Uterus (tissue), 4 donors: ENCODE measurements around the gene CHST11. TPM values are rescaled to one million over a fixed set of nuclear protein-coding genes. Genes with fewer than 3 reads are reported as not detected.

ENCODE experiments used
- DNase-seq, 2 donors: peaks; one replicate each; pipeline ENCODE4 v3.0.0-alpha.2; 2019 to 2020
- H3K27ac ChIP-seq, 2 donors: fragments of 200-600 bp; sonication (generic); 1 replicate in 1 of 2; 2 replicates in 1 of 2; pipeline ENCODE4 v1.5.1; 2016 to 2018
- H3K27me3 ChIP-seq, 2 donors: fragments of 200-600 bp; sonication (generic); one replicate each; pipeline ENCODE4 v1.5.1; 2018 to 2019; ENCODE audit warnings: control low read depth in 1 of 2
- H3K36me3 ChIP-seq, 2 donors: fragments of 200-600 bp; sonication (generic); one replicate each; pipeline ENCODE4 v1.5.1; 2019; ENCODE audit warnings: control low read depth in 1 of 2
- H3K4me1 ChIP-seq, 2 donors: fragments of 200-600 bp; sonication (generic); one replicate each; pipeline ENCODE4 v1.5.1; 2018 to 2019; ENCODE audit warnings: control low read depth in 1 of 2
- H3K4me3 ChIP-seq, 2 donors: fragments of 200-600 bp; sonication (generic); 1 replicate in 1 of 2; 2 replicates in 1 of 2; pipeline ENCODE4 v1.5.1; 2018 to 2019; ENCODE audit warnings: mild to moderate bottlenecking in 1 of 2
- H3K9me3 ChIP-seq, 2 donors: fragments of 200-600 bp; sonication (generic); one replicate each; pipeline ENCODE4 v1.5.1; 2019; ENCODE audit warnings: control low read depth in 1 of 2
- POLR2A ChIP-seq, 2 donors: fragments of 450-650 bp; IDR thresholded peaks; one replicate each; pipeline ENCODE4 v1.6.1; 2016; ENCODE audit warnings: antibody characterized with exemption in 2 of 2, mild to moderate bottlenecking in 1 of 2, moderate library complexity in 1 of 2
- intact Hi-C: fragments of 100-400 bp; cut with DNase I; formaldehyde crosslinking; loops from one replicate; pipeline ENCODE4 v1.15.1; 2023; ENCODE audit warnings: low total_unique reads
- total RNA-seq, 4 donors: library from RNA; depleted of rRNA in 3 of 4; stranded (reverse); fragments of >200 nt in 3 of 4; gene quantifications; one replicate each; pipeline versions ENCODE4 v1.1.0 to v1.2.4, GENCODE V29; 2014 to 2023
- TF ChIP-seq, protein P1 (sequence below), 4 experiments: fragments of 200-600 bp in 2 of 4; fragments of 450-650 bp in 2 of 4; sonication (generic) in 2 of 4; IDR thresholded peaks; one replicate each; pipeline ENCODE4 v1.5.1; 2016 to 2019; ENCODE audit warnings: antibody characterized with exemption in 4 of 4, mild to moderate bottlenecking in 2 of 4, moderate library complexity in 1 of 4
- donor health status: DM: yes; HTN: yes; CAD: no.

CHST11 gene
- total RNA-seq, 4 donors from 2014 or later, result 21.0 to 82.1 (median 58.7) TPM

DNA sequence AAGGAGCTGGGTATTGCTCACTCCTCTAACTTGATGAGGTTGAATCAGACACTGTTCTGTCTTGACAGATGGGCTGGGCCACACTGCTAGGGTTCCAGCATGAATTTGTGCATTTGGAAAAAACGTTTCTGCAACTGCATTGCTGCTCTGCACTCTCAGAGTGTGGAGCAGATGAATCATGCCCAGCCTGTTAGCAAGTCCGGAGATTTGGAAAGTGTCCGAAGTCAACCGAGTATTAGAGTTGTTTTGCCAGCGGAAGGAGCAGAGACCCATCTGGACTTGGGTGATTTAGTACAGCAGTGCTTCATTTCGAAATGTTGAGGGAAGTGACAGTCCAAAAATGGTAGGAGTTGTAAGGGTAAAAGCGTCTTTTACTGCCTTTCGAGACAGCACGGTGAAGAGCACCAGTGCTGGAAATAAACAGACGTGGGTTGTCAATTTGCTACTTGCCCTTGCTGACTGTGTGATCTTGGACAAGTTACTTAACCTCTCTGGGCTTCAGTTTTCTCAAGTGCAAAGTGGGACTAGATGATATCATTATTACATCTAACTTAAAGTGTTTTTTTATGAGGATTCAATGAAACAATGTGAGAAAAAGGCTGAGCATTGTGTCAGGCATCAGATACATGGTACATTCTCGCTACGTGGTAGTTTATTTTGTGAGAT lies 139.5 kb downstream of the CHST11 start:
- intact Hi-C loops, result no loop called here
- no peaks in the 10 kb centered on the region for H3K36me3 ChIP-seq

DNA sequence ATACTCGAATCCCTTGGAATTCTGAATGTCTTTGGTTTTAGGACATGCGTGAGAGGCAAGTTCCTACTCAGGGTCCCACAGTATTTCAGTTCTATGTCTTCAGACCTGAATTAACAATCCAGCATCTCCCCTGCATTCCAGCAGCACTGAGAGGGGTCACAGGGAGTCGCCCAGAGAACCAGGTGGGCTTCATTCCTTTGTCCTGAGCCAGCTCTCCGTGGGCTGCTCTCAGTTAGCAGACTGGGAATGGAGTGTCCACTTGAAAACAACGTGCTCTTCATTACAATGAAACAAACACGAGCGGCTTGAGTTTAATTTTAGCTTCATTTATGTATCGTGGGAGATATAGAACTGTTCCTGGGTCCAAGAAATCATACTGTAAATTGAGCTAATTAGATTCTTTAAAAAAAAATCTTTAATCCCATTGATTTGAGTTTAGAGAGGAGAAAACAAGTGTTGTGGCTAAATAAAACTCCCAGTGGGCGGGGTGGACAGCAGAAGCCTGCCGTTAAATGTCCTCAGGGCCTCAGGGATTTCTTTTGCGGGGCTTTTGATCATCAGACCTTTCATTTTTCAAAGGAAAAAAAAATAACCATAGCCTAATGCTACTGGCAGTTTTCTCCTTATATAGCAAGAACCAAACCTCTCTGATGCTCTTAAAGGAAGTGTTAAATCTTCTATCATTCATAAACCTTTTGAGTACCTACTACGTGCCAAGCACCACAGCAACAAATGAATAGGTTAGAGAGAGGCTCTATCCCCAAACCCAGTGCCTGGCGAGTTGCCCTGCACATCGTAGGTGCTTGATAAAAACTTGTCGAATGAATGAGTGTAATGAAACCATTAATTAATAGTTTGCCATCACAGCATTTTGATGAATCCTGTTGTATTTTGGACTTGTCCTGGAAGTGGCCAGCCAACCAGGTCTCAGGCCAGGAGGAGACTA lies 140.4 kb downstream of the CHST11 start:
- H3K9me3 ChIP-seq, result no peaks in the 10 kb centered on the region
- intact Hi-C loops, result no loop called here

More for the DNA sequence above, 139.5 kb downstream of the CHST11 start:
- no peak overlapping the region for H3K4me3 ChIP-seq
- H3K27ac ChIP-seq, result peak overlapping the region; percentile 70 to 74
- H3K4me1 ChIP-seq, result peaks cover 11 to 18% of the 10 kb centered on the region in 2 donors
- H3K9me3 ChIP-seq, result no peaks in the 10 kb centered on the region
- TF ChIP-seq POLR2A (IDR thresholded peaks at IDR 0.05), result no peak
- TF ChIP-seq, protein P1, sequence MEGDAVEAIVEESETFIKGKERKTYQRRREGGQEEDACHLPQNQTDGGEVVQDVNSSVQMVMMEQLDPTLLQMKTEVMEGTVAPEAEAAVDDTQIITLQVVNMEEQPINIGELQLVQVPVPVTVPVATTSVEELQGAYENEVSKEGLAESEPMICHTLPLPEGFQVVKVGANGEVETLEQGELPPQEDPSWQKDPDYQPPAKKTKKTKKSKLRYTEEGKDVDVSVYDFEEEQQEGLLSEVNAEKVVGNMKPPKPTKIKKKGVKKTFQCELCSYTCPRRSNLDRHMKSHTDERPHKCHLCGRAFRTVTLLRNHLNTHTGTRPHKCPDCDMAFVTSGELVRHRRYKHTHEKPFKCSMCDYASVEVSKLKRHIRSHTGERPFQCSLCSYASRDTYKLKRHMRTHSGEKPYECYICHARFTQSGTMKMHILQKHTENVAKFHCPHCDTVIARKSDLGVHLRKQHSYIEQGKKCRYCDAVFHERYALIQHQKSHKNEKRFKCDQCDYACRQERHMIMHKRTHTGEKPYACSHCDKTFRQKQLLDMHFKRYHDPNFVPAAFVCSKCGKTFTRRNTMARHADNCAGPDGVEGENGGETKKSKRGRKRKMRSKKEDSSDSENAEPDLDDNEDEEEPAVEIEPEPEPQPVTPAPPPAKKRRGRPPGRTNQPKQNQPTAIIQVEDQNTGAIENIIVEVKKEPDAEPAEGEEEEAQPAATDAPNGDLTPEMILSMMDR (IDR thresholded peaks at IDR 0.05), result no peak
- H3K27me3 ChIP-seq, result no peaks in the 10 kb centered on the region
- peak; percentile 68 to 87 for DNase-seq

DNA sequence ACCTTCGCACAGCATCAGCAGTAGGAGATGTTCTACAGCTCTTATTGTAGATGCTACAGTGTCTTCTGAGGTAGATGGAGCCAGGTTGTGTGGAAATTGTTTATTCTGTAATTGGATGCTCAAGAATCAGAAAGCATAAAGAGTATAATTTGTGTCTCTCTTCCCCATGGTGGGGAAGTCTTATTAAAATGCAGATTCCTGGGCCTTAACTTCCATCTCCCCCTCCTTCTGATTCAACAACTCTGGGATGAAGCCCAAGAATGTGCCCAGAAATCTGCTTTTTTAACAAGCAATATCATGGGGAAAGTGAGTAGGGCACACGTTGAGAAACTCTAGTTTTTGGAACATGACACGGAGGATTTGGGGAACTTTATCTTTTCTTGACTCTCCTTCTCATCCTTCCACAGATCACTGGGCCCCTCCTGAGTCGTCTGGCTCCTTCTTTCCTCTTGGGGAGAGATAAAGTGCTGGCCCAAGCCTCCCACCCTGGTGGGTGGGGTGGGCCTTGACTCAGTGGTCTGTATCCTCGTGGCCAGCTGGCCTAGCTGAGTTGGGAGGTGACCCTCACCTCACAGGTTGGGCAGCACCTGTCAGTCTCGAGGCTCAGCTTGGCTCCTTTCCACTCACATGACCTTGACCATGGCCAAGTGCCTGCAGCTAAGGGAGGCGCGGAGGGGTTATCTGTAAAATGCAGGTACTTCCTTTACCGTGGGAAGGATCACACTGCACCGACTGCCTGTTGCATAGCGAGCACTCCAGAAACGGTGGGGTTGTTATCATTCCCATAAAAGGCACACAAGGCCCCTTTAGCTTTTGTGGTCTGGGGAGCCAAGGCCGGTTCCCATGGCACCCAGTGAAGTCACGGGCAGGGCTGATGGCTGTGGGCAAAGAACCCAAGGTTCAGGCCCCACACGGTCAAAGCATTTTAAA lies 141.9 kb downstream of the CHST11 start:
- intact Hi-C loops, result no loop called here
- H3K4me3 ChIP-seq, result no peak overlapping the region
- H3K36me3 ChIP-seq, result no peaks in the 10 kb centered on the region
- no peaks in the 10 kb centered on the region for H3K27me3 ChIP-seq
- peak overlapping the region; percentile 70 to 74 for H3K27ac ChIP-seq
- TF ChIP-seq POLR2A (IDR thresholded peaks at IDR 0.05), result no peak
- TF ChIP-seq, protein P1 (IDR thresholded peaks at IDR 0.05), result no peak
- peaks cover 14 to 18% of the 10 kb centered on the region in 2 donors for H3K4me1 ChIP-seq
- DNase-seq, result no peak
- H3K9me3 ChIP-seq, result no peaks in the 10 kb centered on the region

More for the DNA sequence above, 140.4 kb downstream of the CHST11 start:
- TF ChIP-seq, protein P1 (IDR thresholded peaks at IDR 0.05), result no peak
- TF ChIP-seq POLR2A (IDR thresholded peaks at IDR 0.05), result no peak
- Histone ChIP-seq H3K27me3 (no peaks in the 10 kb centered on the region), H3K4me3 (no peak overlapping the region), H3K27ac (peak overlapping the region; percentile 70 to 74), H3K4me1 (peaks cover 11 to 18% of the 10 kb centered on the region in 2 donors), H3K36me3 (no peaks in the 10 kb centered on the region)
- no peak for DNase-seq

DNA sequence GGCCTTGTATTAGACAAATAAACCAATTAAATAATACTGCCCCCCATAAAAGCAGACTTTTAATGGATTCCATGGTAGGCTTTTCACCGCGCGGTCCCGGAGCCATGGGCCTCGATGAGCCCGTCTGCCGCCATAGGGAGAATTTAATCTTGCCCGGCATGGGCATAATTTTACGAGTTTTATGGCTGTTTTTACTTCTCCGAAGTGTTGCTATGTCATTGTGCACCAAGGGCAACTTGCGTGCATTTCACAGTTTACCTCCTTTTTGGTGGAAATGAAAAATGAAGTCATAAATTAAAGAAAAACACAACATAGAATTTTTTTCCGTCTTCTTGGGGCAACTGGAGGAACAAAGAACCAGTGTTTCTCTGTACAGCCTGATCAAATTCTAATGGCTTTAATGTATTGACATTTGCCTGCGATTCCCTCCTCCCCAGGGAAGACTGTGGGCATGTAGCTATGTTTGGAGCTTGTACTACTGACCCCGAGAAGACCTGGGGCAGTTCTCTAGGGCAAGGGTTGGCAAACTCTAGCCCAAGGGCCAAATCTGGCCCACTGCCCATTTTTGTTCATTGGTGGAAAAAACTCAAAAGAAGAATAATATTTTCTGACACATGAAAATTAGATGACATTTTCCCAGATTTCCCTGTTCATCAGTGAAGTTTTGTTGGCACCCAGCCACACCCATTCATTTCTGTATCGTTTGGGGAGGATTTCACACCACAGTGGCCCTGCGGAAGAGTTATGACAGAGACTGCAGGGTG lies 142.7 kb downstream of the CHST11 start:
- Histone ChIP-seq H3K27ac (peak overlapping the region in 1 of 2 donors; percentile 70), H3K4me3 (no peak overlapping the region), H3K27me3 (no peaks in the 10 kb centered on the region), H3K9me3 (no peaks in the 10 kb centered on the region), H3K4me1 (peaks cover 16 to 18% of the 10 kb centered on the region in 2 donors), H3K36me3 (no peaks in the 10 kb centered on the region)
- no peak for TF ChIP-seq POLR2A (IDR thresholded peaks at IDR 0.05)
- TF ChIP-seq, protein P1 (IDR thresholded peaks at IDR 0.05), result no peak
- intact Hi-C loops, result no loop called here
- peak in 1 of 2 donors; percentile 41 for DNase-seq
